Measurements from ENCODE around the gene ZNF280D.

- TF ChIP-seq CTCF (IDR thresholded peaks at IDR 0.05) (no peak), POLR2A (IDR thresholded peaks at IDR 0.05) (no peak)
Measured at GRCh38 chr15:56723787-56724186, 9.5 kb downstream of the ZNF280D start.
